GM12873 (cell line): ENCODE measurements around the gene PVALEF.

Experiments used
- CTCF ChIP-seq: IDR thresholded peaks from 2 replicates; pipeline ENCODE4 v1.5.1; 2012; ENCODE audit warnings: low read depth, mild to moderate bottlenecking, moderate library complexity, low read length, control low read depth; ENCODE audit not compliant: insufficient read depth; ENCODE audit errors: missing control alignments

PVALEF gene

GRCh38 chr17:81126281-81127132, 38.8 kb upstream of the PVALEF start:
- TF ChIP-seq CTCF = no peak

- no peak for TF ChIP-seq CTCF
Measured at GRCh38 chr17:81127133-81127455, 38.2 kb upstream of the PVALEF start.

- no peak for TF ChIP-seq CTCF
Measured at GRCh38 chr17:81127526-81128177, 37.7 kb upstream of the PVALEF start.

- no peak for TF ChIP-seq CTCF
Measured at GRCh38 chr17:81128338-81128737, 37.0 kb upstream of the PVALEF start.

- TF ChIP-seq CTCF = no peak
Measured at GRCh38 chr17:81128774-81129173, 36.5 kb upstream of the PVALEF start.

- peak; percentile 13 for TF ChIP-seq CTCF
Measured at GRCh38 chr17:81129289-81129688, 36.0 kb upstream of the PVALEF start.

GRCh38 chr17:81129711-81130367, 35.5 kb upstream of the PVALEF start:
- TF ChIP-seq CTCF = no peak
